Astrocyte of the cerebellum (primary cell): ENCODE results near the gene PRKCA.
"Not testable (repeated sequence)": the region's sequence is repeated elsewhere in the genome, so short reads cannot be mapped to it uniquely, and the experiment has no call there.

Experiments
- DNase-seq: peaks from one replicate; pipeline ENCODE4 v3.0.0-alpha.2; 2011; ENCODE audit warnings: low read depth
- H3K4me3 ChIP-seq: 2 replicates; pipeline ENCODE4 v1.5.1; 2011; ENCODE audit warnings: mild to moderate bottlenecking, low read depth, low read length, moderate library complexity
- in situ Hi-C: cut with HindIII; loops from 2 replicates; pipeline ENCODE4 v1.10.0; 2017; ENCODE audit warnings: low sequenced_read_pairs
- TF ChIP-seq, protein P1 (sequence below): IDR thresholded peaks from 2 replicates; pipeline ENCODE4 v1.5.1; 2012; ENCODE audit warnings: low read length, low read depth, moderate library complexity, mild to moderate bottlenecking; ENCODE audit errors: missing control alignments

Gene PRKCA

DNA sequence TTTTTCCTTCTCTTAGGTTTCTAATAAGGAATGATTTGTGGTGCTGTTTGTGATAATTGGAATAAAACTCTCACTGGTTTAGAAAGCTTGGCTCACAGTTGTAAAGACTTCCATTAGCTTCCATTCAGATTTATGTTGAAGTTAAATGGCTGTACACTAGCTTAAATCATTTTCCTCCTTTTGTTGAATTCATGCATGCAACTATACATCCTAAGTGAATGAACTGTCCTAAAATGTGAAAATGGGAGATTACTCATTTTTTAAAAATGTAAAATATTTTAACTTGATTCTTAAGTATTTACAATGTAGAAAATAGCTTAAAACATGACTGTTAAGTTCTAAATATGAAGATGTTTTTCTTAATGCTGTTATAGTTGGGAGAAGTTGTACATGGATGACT, 15.2 kb downstream of the PRKCA start:
- no peak for DNase-seq
- no peak overlapping the region for H3K4me3 ChIP-seq
- TF ChIP-seq, protein P1, sequence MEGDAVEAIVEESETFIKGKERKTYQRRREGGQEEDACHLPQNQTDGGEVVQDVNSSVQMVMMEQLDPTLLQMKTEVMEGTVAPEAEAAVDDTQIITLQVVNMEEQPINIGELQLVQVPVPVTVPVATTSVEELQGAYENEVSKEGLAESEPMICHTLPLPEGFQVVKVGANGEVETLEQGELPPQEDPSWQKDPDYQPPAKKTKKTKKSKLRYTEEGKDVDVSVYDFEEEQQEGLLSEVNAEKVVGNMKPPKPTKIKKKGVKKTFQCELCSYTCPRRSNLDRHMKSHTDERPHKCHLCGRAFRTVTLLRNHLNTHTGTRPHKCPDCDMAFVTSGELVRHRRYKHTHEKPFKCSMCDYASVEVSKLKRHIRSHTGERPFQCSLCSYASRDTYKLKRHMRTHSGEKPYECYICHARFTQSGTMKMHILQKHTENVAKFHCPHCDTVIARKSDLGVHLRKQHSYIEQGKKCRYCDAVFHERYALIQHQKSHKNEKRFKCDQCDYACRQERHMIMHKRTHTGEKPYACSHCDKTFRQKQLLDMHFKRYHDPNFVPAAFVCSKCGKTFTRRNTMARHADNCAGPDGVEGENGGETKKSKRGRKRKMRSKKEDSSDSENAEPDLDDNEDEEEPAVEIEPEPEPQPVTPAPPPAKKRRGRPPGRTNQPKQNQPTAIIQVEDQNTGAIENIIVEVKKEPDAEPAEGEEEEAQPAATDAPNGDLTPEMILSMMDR, result no peak
- in situ Hi-C loops, result no loop called here

GRCh38 chr17:66319226-66319625, 16.8 kb downstream of the PRKCA start:
- DNase-seq, result no peak
- in situ Hi-C loops, result no loop called here
- TF ChIP-seq, protein P1, result no peak
- H3K4me3 ChIP-seq, result no peak overlapping the region

DNA sequence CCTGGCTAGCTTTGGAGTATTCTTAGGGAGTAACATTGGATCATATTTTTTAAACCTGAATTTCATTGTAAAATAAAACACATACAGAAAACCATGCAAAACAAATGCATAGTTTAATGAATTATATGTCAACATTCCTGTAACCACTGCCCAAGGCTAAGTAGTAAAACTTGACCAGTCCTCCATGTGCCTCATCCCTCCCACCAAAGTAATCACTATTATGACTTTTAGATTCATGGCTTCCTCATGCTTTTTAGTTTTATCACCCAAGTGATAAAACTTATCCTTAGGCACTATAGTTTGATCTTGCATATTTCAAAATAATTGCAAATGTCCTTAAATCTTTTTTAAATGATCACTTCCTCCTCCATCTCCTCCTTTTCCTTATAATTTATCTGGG, 20.4 kb downstream of the PRKCA start:
- H3K4me3 ChIP-seq, result no peak overlapping the region
- in situ Hi-C loops, result no loop called here
- no peak for DNase-seq
- TF ChIP-seq, protein P1, result no peak

- in situ Hi-C loops, H3K4me3 ChIP-seq, DNase-seq: not testable (repeated sequence)
These were observed 22.1 kb downstream of the PRKCA start for GRCh38 chr17:66324381-66325004.

- no peak for DNase-seq
- no peak overlapping the region for H3K4me3 ChIP-seq
- in situ Hi-C loops, result no loop called here
- TF ChIP-seq, protein P1, result no peak
These were observed 24.1 kb downstream of the PRKCA start for GRCh38 chr17:66326476-66327047.

DNA sequence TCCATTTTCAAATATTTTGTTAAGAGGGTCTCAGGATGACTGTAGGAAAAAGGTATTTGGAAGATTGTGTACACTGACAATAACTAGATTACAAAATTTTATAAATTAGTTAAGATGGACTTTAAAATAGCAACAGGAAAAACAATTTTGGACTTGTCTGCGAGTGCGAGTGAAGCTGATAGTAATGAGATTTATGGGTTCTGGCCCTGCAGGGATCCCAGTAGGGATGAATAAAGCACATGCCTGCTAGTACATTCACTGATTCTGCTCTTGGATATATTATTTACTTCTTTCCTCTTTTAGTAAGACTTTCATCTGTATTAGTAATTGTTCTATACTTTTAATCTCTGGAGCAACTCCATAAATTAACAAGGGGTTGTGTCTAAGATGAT, 28.2 kb downstream of the PRKCA start:
- no peak overlapping the region for H3K4me3 ChIP-seq
- TF ChIP-seq, protein P1, result no peak
- in situ Hi-C loops, result no loop called here
- DNase-seq, result no peak

- in situ Hi-C loops, result no loop called here
- TF ChIP-seq, protein P1, result no peak
- DNase-seq, result no peak
- H3K4me3 ChIP-seq, result no peak overlapping the region
These were observed 28.8 kb downstream of the PRKCA start for GRCh38 chr17:66331038-66331816.
